IPS-20b (cell line): ENCODE measurements around the gene OR1I1.

Experiments
- H3K27ac ChIP-seq: one replicate; pipeline ENCODE4 v1.5.1; 2013; ENCODE audit warnings: low read length
- H3K27me3 ChIP-seq: 2 replicates; pipeline ENCODE4 v1.6.1; 2013; ENCODE audit warnings: mild to moderate bottlenecking, low read length, inconsistent platforms; ENCODE audit not compliant: insufficient read depth
- H3K36me3 ChIP-seq: 2 replicates; pipeline ENCODE4 v1.6.1; 2013; ENCODE audit warnings: low read depth, mild to moderate bottlenecking, inconsistent platforms, low read length, moderate library complexity; ENCODE audit not compliant: insufficient read depth
- H3K4me1 ChIP-seq: 2 replicates; pipeline ENCODE4 v1.6.1; 2013; ENCODE audit warnings: mild to moderate bottlenecking, control low read depth, inconsistent platforms, low read length, moderate library complexity; ENCODE audit not compliant: insufficient read depth
- H3K4me3 ChIP-seq: 2 replicates; pipeline ENCODE4 v1.5.1; 2013; ENCODE audit warnings: mild to moderate bottlenecking, low read length, inconsistent platforms
- H3K9ac ChIP-seq: 2 replicates; pipeline ENCODE4 v1.6.1; 2013; ENCODE audit warnings: low read depth, mild to moderate bottlenecking, inconsistent platforms, low read length, moderate library complexity
- H3K9me3 ChIP-seq: 2 replicates; pipeline ENCODE4 v1.6.1; 2013; ENCODE audit warnings: mild to moderate bottlenecking, low read depth, low read length, inconsistent platforms; ENCODE audit not compliant: insufficient read depth

OR1I1 gene

DNA sequence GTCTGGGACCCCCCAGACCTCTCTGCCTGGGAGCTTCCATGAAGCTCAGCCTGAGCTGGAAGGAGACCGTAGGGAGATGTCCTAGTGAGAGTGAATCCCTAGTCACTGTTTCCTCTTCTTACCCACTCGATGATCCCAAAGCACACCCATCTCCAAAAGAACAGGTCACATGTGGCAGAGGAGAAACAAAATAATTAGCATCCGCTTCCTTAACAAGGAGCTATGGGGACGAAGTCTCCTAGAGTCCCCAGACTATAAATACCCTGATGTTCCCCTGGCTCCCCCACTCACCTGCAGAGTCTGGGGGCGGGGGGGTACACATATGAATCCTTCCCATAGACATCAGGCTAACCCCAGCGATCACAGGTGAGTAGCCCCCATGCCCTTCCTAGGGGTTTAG lies at the start of gene OR1I1:
TSS of gene OR1I1 (plus strand) at position 301 of the 400 bp plus-strand sequence. CDS start 4,855 bp downstream, outside the sequence.
- Histone ChIP-seq H3K9ac (no peak within 1 kb of the TSS), H3K27ac (no peak within 1 kb of the TSS), H3K4me3 (no peak within 1 kb of the TSS), H3K27me3 (peaks cover 10% of the 10 kb centered on the region; the same call in 1 of the 2 replicates), H3K4me1 (no peaks in the 10 kb centered on the region), H3K36me3 (no peaks in the 10 kb centered on the region), H3K9me3 (no peaks in the 10 kb centered on the region)

GRCh38 chr19:15035795-15036311 lies 46.2 kb upstream of the OR1I1 start:
- Histone ChIP-seq H3K4me1 (0 out of 2 replicates have a peak, but pooled peaks cover 4% of the 10 kb centered on the region), H3K9me3 (no peaks in the 10 kb centered on the region), H3K27me3 (no peaks in the 10 kb centered on the region; the same call in 1 of the 2 replicates), H3K36me3 (no peaks in the 10 kb centered on the region), H3K27ac (no peak overlapping the region), H3K9ac (no peak overlapping the region), H3K4me3 (no peak overlapping the region)

GRCh38 chr19:15037586-15037985 lies 44.4 kb upstream of the OR1I1 start:
- Histone ChIP-seq H3K9me3 (no peaks in the 10 kb centered on the region; the same call in 1 of the 2 replicates), H3K27ac (no peak overlapping the region), H3K9ac (no peak overlapping the region)

DNA sequence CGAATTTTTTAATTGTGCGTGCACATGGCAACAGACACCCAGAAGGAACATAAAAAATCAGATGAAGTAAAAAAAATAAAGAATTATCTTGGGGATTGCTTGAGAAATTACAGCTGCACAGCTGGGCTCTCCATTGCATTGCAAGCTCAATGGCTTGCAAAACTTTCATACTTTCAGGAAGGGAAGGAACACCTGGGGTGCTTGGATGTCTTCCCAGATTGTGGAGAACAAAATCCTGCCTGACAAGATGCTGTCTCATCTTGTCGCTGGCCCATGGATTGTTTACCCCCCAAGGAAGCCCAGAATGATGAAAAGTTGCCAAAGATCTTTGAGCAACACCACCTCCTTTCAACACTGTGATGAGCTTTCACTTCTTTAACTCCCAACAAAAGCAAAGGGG lies 43.7 kb upstream of the OR1I1 start:
- Histone ChIP-seq H3K4me1 (0 out of 2 replicates have a peak, but pooled peaks cover 4% of the 10 kb centered on the region), H3K4me3 (no peak overlapping the region), H3K27me3 (no peaks in the 10 kb centered on the region; the same call in 1 of the 2 replicates), H3K9me3 (no peaks in the 10 kb centered on the region; the same call in 1 of the 2 replicates), H3K9ac (no peak overlapping the region), H3K36me3 (no peaks in the 10 kb centered on the region), H3K27ac (no peak overlapping the region)

More at GRCh38 chr19:15037586-15037985, 44.4 kb upstream of the OR1I1 start:
- H3K27me3 ChIP-seq = no peaks in the 10 kb centered on the region; the same call in 1 of the 2 replicates
- 0 out of 2 replicates have a peak, but pooled peaks cover 4% of the 10 kb centered on the region for H3K4me1 ChIP-seq
- no peak overlapping the region for H3K4me3 ChIP-seq
- no peaks in the 10 kb centered on the region for H3K36me3 ChIP-seq

DNA sequence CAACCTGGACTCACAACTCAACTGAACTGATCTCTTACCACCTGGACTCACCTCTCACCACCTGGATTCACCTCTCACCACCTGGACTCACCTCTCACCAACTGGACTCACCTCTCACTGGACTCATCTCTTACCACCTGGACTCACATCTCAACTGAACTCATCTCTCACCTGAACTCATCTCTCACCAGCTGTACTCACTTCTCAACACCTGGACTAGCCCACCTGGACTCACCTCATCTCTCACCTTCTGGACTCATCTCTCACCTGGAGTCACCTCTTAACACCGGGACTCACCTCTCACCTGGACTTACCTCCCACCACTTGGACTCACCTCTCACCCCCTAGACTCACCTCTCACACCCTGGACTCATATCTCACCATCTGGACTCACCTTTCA lies 40.0 kb upstream of the OR1I1 start:
- H3K27ac ChIP-seq = no peak overlapping the region
- no peaks in the 10 kb centered on the region; the same call in 1 of the 2 replicates for H3K9me3 ChIP-seq
- H3K4me1 ChIP-seq = 0 out of 2 replicates have a peak, but pooled peaks cover 4% of the 10 kb centered on the region
- no peak overlapping the region for H3K9ac ChIP-seq
- H3K27me3 ChIP-seq = no peaks in the 10 kb centered on the region
- no peak overlapping the region for H3K4me3 ChIP-seq
- no peaks in the 10 kb centered on the region for H3K36me3 ChIP-seq

- Histone ChIP-seq H3K4me3 (no peak overlapping the region), H3K9ac (no peak overlapping the region), H3K27me3 (no peaks in the 10 kb centered on the region), H3K9me3 (no peaks in the 10 kb centered on the region; the same call in 1 of the 2 replicates), H3K4me1 (0 out of 2 replicates have a peak, but pooled peaks cover 4% of the 10 kb centered on the region), H3K36me3 (no peaks in the 10 kb centered on the region), H3K27ac (no peak overlapping the region)
Observed at GRCh38 chr19:15042826-15043225, 39.2 kb upstream of the OR1I1 start.

DNA sequence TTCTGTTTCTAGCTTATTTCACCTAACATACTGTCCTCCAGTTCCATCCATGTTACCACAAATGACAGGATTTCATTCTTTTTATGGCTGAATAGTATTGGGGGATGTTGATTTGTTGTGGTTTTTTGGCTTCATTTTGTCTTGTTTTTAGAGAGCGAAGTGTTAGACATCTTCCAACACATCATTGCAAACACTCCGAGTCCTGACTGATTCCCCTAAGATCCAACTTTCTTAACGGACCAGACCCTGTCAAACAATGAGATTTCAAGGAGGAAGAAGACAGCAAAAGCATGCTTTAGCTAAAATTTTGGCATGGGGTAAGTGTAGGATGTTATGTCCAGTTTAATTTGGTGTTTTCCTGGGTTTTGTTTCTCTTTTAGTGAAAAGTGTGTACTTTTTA lies 36.5 kb upstream of the OR1I1 start:
- Histone ChIP-seq H3K36me3 (no peaks in the 10 kb centered on the region), H3K9ac (no peak overlapping the region), H3K27me3 (no peaks in the 10 kb centered on the region), H3K27ac (no peak overlapping the region), H3K4me1 (no peaks in the 10 kb centered on the region), H3K9me3 (no peaks in the 10 kb centered on the region; the same call in 1 of the 2 replicates), H3K4me3 (no peak overlapping the region)

DNA sequence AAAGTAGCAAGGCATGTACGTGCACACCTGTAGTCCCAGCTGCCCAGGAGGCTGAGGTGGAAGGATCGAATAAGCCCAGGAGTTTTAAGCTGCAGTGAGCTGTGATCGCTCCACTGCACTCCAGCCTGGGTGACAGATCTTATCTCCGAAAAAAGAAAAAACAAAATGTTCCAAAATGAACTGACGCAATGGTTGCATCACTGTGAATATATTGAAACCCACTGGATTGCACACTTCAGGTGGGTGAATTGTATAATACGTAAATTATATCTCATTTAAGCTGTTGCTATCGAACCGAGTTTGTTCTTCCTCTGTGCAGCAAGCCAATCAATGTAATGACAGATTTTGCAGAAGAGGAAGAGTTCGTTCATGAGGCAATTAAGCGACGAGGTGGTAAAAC lies 34.3 kb upstream of the OR1I1 start:
- Histone ChIP-seq H3K9ac (no peak overlapping the region), H3K27me3 (no peaks in the 10 kb centered on the region), H3K36me3 (no peaks in the 10 kb centered on the region), H3K4me1 (no peaks in the 10 kb centered on the region), H3K4me3 (no peak overlapping the region), H3K9me3 (no peaks in the 10 kb centered on the region; the same call in none of the 2 replicates), H3K27ac (no peak overlapping the region)

DNA sequence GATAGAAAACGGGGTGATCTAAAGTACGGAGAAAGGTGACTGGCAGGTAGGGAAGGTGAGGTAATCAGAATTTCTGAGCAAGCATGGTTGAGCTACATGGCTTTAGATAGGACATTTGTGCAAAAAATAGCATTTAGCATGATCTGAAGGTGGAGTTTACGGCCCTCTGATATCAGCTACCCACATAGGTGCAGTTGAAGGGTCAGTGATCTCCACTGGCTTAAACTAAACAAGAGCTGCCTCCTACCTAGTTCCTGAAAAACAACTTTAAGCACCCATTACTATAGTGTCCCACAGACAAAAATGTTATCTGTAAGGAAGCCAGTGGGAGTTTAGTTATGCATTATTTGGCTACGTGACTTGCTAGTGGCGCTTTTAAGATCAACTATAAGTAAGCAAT lies 33.9 kb upstream of the OR1I1 start:
- no peaks in the 10 kb centered on the region; the same call in none of the 2 replicates for H3K9me3 ChIP-seq
- H3K9ac ChIP-seq = no peak overlapping the region
- no peaks in the 10 kb centered on the region for H3K27me3 ChIP-seq

DNA sequence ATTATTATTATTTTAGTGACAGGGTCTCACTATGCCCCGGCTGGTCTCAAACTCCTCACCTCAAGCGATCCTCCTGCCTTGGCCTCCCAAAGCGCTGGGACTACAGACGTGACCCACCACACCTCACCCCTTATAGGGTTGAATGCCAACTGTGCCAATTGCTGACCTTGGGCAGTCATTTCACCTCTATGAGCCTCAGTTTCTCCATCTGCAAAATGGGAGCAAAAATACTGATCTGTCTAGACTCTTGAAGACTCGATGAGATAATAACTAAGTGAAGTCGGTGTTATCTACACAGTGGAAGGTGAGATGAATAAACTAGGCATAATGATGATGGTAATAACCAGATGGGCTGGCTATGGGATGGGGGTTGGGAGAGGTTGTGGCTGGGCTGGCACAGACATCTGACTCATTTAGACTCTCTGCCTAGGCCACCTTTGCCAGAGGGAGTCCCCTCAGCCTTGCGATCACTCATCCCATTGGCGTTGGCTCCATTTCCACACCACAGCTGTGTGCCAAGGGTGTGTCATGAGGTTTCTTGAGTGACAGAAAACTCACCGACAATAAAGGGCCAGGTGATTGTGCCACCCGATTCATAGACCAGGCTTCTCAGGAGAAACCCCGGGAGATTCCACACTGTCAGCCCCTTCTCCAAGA lies 33.0 kb upstream of the OR1I1 start, which contains the start of gene CASP14:
TSS of gene CASP14 (plus strand) at position 596 of the 657 bp plus-strand sequence. CDS start 2,772 bp downstream, outside the sequence.
- Histone ChIP-seq H3K4me1 (no peaks in the 10 kb centered on the region), H3K9ac (no peak within 1 kb of the TSS), H3K27me3 (no peaks in the 10 kb centered on the region), H3K36me3 (no peaks in the 10 kb centered on the region), H3K27ac (no peak within 1 kb of the TSS), H3K4me3 (no peak within 1 kb of the TSS), H3K9me3 (no peaks in the 10 kb centered on the region; the same call in none of the 2 replicates)

More for the DNA sequence above, 33.9 kb upstream of the OR1I1 start:
- no peaks in the 10 kb centered on the region for H3K4me1 ChIP-seq
- H3K36me3 ChIP-seq = no peaks in the 10 kb centered on the region
- no peak overlapping the region for H3K4me3 ChIP-seq
- H3K27ac ChIP-seq = no peak overlapping the region

GRCh38 chr19:15050639-15051038 lies 31.4 kb upstream of the OR1I1 start:
- Histone ChIP-seq H3K4me1 (no peaks in the 10 kb centered on the region), H3K9me3 (no peaks in the 10 kb centered on the region; the same call in none of the 2 replicates), H3K27me3 (0 out of 2 replicates have a peak, but pooled peaks cover under 1% of the 10 kb centered on the region), H3K27ac (no peak overlapping the region), H3K9ac (no peak overlapping the region), H3K36me3 (no peaks in the 10 kb centered on the region), H3K4me3 (no peak overlapping the region)

DNA sequence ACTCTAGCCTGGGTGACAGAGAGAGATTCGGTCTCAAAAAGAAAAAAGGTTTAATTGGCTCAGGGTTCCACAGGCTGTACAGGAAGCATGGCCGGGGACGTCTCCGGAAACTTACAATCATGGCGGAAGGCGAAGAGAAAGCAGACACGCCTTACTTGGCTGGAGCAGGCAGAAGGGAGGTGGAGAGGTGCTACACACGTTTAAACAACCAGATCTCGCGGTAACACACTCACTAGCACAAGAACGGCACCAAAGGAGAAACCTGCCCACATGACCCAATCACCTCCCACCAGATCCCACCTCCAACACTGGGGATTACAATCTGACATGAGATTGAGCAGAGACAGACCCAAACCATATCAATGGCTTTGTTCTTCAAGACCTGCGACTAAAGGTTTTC lies 20.0 kb upstream of the OR1I1 start:
- H3K9me3 ChIP-seq = no peaks in the 10 kb centered on the region
- no peak overlapping the region for H3K27ac ChIP-seq
- H3K9ac ChIP-seq = no peak overlapping the region
- H3K36me3 ChIP-seq = no peaks in the 10 kb centered on the region
- no peak overlapping the region for H3K4me3 ChIP-seq
- H3K4me1 ChIP-seq = no peaks in the 10 kb centered on the region
- no peaks in the 10 kb centered on the region; the same call in 1 of the 2 replicates for H3K27me3 ChIP-seq
